ENCODE results near the gene ZBED6. TPM values are rescaled to one million over a fixed set of nuclear protein-coding genes. Genes with fewer than 3 reads are reported as not detected.

ZBED6 gene
- total RNA-seq, 1 donor: 47.0 TPM

- H4K20me1 ChIP-seq (ENCODE audit: insufficient read depth, low read length): no peaks in the 10 kb centered on the region
- no peak overlapping the region for H3K4me3 ChIP-seq (ENCODE audit: insufficient read depth, low read length)
- TF ChIP-seq, protein P1, sequence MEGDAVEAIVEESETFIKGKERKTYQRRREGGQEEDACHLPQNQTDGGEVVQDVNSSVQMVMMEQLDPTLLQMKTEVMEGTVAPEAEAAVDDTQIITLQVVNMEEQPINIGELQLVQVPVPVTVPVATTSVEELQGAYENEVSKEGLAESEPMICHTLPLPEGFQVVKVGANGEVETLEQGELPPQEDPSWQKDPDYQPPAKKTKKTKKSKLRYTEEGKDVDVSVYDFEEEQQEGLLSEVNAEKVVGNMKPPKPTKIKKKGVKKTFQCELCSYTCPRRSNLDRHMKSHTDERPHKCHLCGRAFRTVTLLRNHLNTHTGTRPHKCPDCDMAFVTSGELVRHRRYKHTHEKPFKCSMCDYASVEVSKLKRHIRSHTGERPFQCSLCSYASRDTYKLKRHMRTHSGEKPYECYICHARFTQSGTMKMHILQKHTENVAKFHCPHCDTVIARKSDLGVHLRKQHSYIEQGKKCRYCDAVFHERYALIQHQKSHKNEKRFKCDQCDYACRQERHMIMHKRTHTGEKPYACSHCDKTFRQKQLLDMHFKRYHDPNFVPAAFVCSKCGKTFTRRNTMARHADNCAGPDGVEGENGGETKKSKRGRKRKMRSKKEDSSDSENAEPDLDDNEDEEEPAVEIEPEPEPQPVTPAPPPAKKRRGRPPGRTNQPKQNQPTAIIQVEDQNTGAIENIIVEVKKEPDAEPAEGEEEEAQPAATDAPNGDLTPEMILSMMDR (IDR thresholded peaks at IDR 0.05; ENCODE audit: extremely low read depth, low read depth, low read length): no peak
- peak overlapping the region; percentile 64 for H3K4me2 ChIP-seq (ENCODE audit: insufficient read depth, low read length)
- H2AFZ ChIP-seq (ENCODE audit: low read length): peak overlapping the region; percentile 61
- peaks cover 6% of the 10 kb centered on the region for H3K27me3 ChIP-seq (ENCODE audit: insufficient read depth, low read length)
- no peak overlapping the region for H3K27ac ChIP-seq (ENCODE audit: low read depth, low read length)
- no peaks in the 10 kb centered on the region for H3K9me3 ChIP-seq (ENCODE audit: low read depth, low read length)
- peak; percentile 85 for DNase-seq (ENCODE audit: insufficient read length, low spot score, missing footprints)
- H3K79me2 ChIP-seq (ENCODE audit: insufficient read depth, low read length): no peaks in the 10 kb centered on the region
- H3K36me3 ChIP-seq (ENCODE audit: insufficient read depth, low read length): no peaks in the 10 kb centered on the region
- peaks cover 2% of the 10 kb centered on the region for H3K4me1 ChIP-seq (ENCODE audit: insufficient read depth, low read length)
Measured at GRCh38 chr1:203769505-203770343, 25.7 kb upstream of the ZBED6 start.

DNA sequence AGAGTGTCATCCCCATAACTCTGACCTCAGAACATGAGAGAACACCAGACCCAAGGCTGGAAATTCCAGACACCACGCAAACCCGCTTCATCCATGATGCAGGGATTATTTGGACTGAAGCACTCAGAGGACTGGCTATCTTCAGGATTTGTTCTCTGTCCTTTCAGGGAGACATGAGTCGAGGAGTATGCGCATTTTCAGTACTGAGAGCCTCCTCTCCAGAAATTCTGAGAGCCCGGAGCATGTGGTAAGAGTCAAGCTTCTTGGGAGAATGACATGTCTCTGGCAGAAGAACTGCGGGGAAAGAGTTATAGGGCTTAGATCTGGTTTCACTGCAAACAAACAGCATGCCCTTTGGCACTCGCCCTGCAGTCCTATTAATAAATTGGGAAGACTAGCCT is 23.5 kb upstream of the ZBED6 start:
- Histone ChIP-seq H3K27ac (ENCODE audit: low read depth, low read length) (no peak overlapping the region), H4K20me1 (ENCODE audit: insufficient read depth, low read length) (no peaks in the 10 kb centered on the region), H3K36me3 (ENCODE audit: insufficient read depth, low read length) (no peaks in the 10 kb centered on the region), H3K9me3 (ENCODE audit: low read depth, low read length) (no peaks in the 10 kb centered on the region), H3K4me1 (ENCODE audit: insufficient read depth, low read length) (peaks cover 2% of the 10 kb centered on the region), H3K27me3 (ENCODE audit: insufficient read depth, low read length) (peaks cover 6% of the 10 kb centered on the region), H3K4me3 (ENCODE audit: insufficient read depth, low read length) (no peak overlapping the region), H3K79me2 (ENCODE audit: insufficient read depth, low read length) (no peaks in the 10 kb centered on the region), H3K4me2 (ENCODE audit: insufficient read depth, low read length) (no peak overlapping the region), H2AFZ (ENCODE audit: low read length) (no peak overlapping the region)
- TF ChIP-seq, protein P1 (IDR thresholded peaks at IDR 0.05; ENCODE audit: extremely low read depth, low read depth, low read length): no peak
- DNase-seq (ENCODE audit: insufficient read length, low spot score, missing footprints): no peak

- H3K27me3 ChIP-seq (ENCODE audit: insufficient read depth, low read length): peaks cover 6% of the 10 kb centered on the region
- DNase-seq (ENCODE audit: insufficient read length, low spot score, missing footprints): no peak
- peaks cover 2% of the 10 kb centered on the region for H3K4me1 ChIP-seq (ENCODE audit: insufficient read depth, low read length)
- no peak overlapping the region for H3K4me2 ChIP-seq (ENCODE audit: insufficient read depth, low read length)
- no peak overlapping the region for H3K27ac ChIP-seq (ENCODE audit: low read depth, low read length)
- H3K79me2 ChIP-seq (ENCODE audit: insufficient read depth, low read length): no peaks in the 10 kb centered on the region
- H3K36me3 ChIP-seq (ENCODE audit: insufficient read depth, low read length): no peaks in the 10 kb centered on the region
- no peak overlapping the region for H3K4me3 ChIP-seq (ENCODE audit: insufficient read depth, low read length)
- H4K20me1 ChIP-seq (ENCODE audit: insufficient read depth, low read length): no peaks in the 10 kb centered on the region
- H2AFZ ChIP-seq (ENCODE audit: low read length): no peak overlapping the region
- TF ChIP-seq, protein P1 (IDR thresholded peaks at IDR 0.05; ENCODE audit: extremely low read depth, low read depth, low read length): no peak
- H3K9me3 ChIP-seq (ENCODE audit: low read depth, low read length): no peaks in the 10 kb centered on the region
Measured at GRCh38 chr1:203772836-203773235, 22.6 kb upstream of the ZBED6 start.

GRCh38 chr1:203776636-203777035 is 18.8 kb upstream of the ZBED6 start:
- Histone ChIP-seq H3K27ac (ENCODE audit: low read depth, low read length) (no peak overlapping the region), H3K79me2 (ENCODE audit: insufficient read depth, low read length) (no peaks in the 10 kb centered on the region), H2AFZ (ENCODE audit: low read length) (no peak overlapping the region), H3K4me3 (ENCODE audit: insufficient read depth, low read length) (no peak overlapping the region), H3K36me3 (ENCODE audit: insufficient read depth, low read length) (no peaks in the 10 kb centered on the region), H3K4me1 (ENCODE audit: insufficient read depth, low read length) (no peaks in the 10 kb centered on the region), H3K27me3 (ENCODE audit: insufficient read depth, low read length) (peaks cover 6% of the 10 kb centered on the region), H3K4me2 (ENCODE audit: insufficient read depth, low read length) (no peak overlapping the region), H3K9me3 (ENCODE audit: low read depth, low read length) (no peaks in the 10 kb centered on the region), H4K20me1 (ENCODE audit: insufficient read depth, low read length) (no peaks in the 10 kb centered on the region)
- no peak for DNase-seq (ENCODE audit: insufficient read length, low spot score, missing footprints)
- TF ChIP-seq, protein P1 (IDR thresholded peaks at IDR 0.05; ENCODE audit: extremely low read depth, low read depth, low read length): peak; percentile 32

Data from osteoblast (primary cell).